ENCODE results near the gene TMOD1.

The TMOD1 gene

DNA sequence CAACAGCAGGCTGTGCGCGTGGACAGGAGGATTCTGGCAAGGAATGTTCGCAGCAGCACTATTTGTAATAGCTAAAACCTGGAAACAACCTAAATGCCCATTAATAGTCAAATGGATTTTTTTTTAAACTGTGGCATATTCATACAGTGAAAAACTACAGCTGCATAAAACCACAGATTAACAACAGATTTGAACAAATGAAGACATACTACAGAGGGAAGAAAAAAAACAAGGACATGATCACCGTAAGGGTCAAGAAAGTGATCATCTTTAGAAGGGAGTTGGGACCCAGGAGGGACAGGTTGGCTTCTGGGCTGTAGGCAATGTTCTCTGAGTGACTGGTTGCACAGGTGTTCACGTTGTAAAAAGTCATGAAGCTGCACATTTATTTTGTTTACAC, 1.2 kb upstream of the TMOD1 start:
- no peak for DNase-seq

- DNase-seq, result no peak
Measured at GRCh38 chr9:97500765-97501176, 695 bp upstream of the TMOD1 start.

- no peak for DNase-seq
Measured at GRCh38 chr9:97501972-97502221, 431 bp downstream of the TMOD1 start.

GRCh38 chr9:97502222-97502983, 937 bp downstream of the TMOD1 start:
- DNase-seq, result no peak

- DNase-seq, result no peak
Measured at GRCh38 chr9:97502984-97503861, 1.8 kb downstream of the TMOD1 start.

DNA sequence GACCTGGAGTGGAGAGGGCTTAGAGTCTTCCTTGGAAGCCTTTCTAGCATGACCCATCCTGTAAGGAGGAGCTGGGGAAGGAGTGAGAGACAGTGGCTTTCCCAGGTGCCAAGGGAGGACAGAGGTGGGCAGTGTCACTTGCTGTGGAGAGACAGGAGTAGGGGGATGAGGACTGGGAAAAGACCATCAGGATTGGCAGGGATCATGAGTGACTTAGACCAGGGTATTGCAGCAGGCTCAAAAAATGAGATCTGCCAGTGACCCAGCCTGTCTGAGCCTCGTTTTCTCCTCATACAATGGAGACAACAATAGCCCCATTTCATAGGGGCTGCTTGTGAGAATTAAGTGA, 2.4 kb downstream of the TMOD1 start:
- no peak for DNase-seq

DNA sequence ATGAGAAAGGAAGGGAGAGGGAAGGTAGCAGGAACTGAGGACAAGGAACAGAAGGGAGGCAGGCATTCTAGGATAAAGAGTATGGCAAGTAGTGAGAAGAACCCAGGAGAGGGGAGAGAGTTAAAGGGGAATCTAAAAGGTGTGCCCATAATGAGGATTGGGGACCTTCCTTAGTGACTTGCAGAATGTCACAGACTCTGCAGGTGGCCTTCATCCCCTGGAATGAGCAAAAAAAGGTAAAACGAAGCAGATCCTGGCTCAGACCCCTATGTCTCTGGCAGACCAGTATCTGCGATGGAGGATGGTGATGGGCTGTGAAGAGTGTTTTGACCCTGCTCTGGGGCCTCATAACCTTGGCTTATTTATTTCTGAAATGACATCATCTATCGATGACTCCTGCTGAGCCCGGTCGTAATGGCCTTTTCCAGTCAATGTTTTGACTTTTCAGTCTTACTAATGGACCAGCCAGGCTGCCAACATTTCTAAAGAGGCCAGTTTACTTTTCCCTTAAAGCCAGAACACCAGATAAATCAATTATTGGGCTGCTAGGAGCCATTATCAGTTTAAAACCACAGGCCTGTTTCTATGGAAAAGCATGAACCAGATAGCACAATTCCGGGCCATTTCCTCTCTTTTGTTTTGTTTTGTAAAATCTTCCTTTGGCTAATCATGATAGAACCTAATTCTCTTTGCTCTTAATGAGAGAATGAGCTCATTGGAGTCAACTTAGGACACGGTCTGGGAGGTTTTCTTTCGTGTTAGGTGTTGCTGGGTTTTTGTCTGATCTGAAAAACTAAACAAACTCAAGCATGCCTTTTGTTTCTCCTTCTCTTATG, 3.1 kb downstream of the TMOD1 start:
- DNase-seq, result no peak

GRCh38 chr9:97505845-97506244, 4.4 kb downstream of the TMOD1 start:
- DNase-seq, result no peak

DNA sequence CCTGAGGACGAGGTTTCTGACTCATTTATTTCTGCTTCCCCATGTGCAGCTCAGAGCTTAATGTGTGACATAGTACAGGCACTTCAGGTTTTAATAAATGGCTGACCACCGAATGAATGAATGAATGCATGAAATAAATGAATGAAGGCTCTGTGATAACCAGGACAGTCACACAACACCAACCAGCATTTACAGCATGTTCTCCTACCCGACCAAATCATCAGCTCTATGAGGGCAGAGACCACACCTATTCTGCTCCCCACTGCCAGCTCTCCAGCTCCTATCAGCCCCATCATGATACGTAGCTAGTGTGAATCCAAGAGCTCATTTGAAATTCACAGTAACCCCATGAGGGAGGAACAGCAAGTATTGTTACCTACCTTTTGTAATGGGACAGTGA, 4.8 kb downstream of the TMOD1 start:
- no peak for DNase-seq

- no peak for DNase-seq
Measured at GRCh38 chr9:97506787-97507186, 5.3 kb downstream of the TMOD1 start.

DNA sequence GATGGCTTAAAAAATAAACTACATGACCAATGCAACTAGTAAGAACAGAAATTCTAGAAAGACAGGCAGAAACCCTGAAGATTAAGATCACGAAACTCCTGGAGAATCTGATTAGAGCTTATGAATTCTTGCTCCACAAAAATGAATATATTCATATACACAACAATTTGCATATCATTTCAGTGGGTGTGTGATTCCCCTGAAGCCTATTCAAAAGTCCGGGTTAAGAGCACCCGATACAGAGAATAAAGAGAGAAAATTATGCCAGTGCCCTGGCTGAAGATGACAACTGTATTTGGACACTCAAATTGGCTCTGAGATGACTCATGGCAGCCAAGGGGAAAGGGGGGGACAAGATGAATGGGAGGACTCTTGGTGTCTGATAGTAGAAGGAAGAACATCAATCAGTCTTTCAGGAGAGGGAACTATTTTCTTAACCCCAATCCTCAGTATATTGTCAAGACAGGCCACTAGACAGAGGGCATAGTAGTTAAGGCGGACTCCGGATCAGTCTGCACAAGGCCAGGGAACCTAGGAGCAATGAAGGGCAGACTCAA, 6.0 kb downstream of the TMOD1 start:
- DNase-seq, result no peak

GRCh38 chr9:97508852-97509251, 7.4 kb downstream of the TMOD1 start:
- no peak for DNase-seq

DNA sequence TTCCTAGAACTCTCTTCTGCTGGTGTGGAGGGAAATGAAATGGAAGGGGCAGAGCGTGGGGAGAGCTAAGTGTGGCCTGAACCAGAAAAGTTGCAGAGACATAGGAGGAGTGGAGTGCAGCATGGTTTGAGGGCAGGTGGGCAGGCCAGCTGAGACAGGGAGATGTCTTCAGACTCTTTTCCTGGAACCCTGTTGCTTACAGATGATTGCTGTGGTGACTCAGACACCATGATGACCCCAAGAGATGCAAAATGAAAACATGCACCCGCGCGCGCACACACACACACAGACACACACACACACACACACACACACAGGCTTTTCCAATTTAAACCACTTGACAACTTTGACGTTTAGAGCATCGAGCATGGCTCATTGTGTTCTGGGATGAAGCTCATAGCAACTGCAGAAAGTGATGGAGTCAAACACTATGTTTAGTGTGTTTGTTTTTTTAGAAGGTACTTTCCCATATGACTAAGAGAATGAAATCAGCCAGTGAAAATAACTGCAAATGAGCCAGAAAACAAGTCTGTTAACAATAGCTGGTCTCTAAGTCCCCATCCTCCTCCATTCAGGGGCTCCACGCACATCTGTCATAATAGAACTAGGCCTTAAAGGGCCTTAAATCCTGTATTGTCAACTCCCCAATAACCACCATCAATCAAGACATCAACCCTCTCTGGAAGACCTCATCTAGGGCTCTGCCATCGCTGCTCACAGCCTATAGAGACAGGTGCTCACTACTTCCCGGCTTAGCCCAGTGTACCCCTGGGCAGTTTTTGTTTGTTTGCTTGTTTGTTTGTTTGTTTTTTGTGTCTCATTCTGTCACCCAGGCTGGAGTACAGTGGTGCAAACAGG, 9.6 kb downstream of the TMOD1 start:
- DNase-seq, result no peak

GRCh38 chr9:97511655-97512427, 10.4 kb downstream of the TMOD1 start:
- DNase-seq, result no peak

- DNase-seq, result no peak
Measured at GRCh38 chr9:97512966-97513560, 11.6 kb downstream of the TMOD1 start.

DNA sequence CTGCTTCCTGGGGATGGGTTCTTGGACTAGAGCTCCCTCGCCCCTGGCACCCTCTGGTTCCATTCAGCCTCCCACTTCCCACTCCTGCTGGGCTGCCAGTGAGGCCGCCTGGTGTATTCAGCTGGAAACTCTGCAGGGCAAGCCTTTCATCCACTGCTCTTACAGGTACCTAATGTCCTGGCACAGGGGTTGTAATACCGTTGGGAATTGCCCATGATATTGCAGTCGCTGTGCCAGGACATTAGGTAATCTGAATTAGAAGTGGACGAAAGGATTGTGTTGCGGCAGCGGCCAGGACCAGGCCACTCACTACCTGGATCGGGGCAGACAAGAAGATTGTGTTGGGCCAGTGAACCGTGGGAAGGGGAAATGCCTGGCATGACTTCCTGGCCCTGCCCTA, 13.1 kb downstream of the TMOD1 start:
- DNase-seq, result no peak

DNA sequence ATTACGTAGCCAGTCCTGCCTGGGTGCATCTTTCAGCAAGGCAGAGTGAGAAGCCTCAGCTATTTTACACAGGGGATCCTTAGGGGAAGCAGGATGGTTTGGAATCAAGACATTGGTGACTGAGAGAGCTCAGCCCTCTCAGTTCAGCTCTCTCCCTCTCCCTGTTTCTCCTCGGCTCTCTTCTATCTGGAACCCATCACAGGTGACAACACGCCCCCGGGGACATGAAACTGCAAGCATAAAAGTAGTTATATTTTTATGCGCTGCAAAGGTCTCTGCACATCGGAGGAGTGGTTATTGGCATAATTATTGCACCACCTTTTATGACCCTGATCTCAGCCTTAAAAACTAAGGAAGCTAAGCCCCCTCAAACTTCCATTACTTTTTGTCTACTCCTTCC, 14.2 kb downstream of the TMOD1 start:
- no peak for DNase-seq

- no peak for DNase-seq
Measured at GRCh38 chr9:97516111-97516510, 14.6 kb downstream of the TMOD1 start.

- no peak for DNase-seq
Measured at GRCh38 chr9:97517331-97518089, 16.0 kb downstream of the TMOD1 start.

GRCh38 chr9:97518166-97518908, 16.9 kb downstream of the TMOD1 start:
- DNase-seq, result no peak

Measured in activated naive CD4-positive, alpha-beta T cell (primary cell).